ENCODE data around the gene SLC36A4.
"Not testable (repeated sequence)": the region's sequence is repeated elsewhere in the genome, so short reads cannot be mapped to it uniquely, and the experiment has no call there.

SLC36A4 gene

GRCh38 chr11:93197380-93198214 lies at the start of gene SLC36A4:
Gene SLC36A4 (minus strand): TSS chr11:93197991. CDS start chr11:93197832, 159 bp downstream.
- DNase-seq (ENCODE audit: low spot score) (peak; percentile 78), FAIRE-seq (peak; percentile 75)

GRCh38 chr11:93246790-93247189 lies 49.0 kb upstream of the SLC36A4 start:
- FAIRE-seq; DNase-seq (ENCODE audit: low spot score): not testable (repeated sequence)

- DNase-seq (ENCODE audit: low spot score): no peak
Observed at GRCh38 chr11:93244018-93244417, 46.2 kb upstream of the SLC36A4 start.

GRCh38 chr11:93239966-93240365 lies 42.2 kb upstream of the SLC36A4 start:
- no peak for DNase-seq (ENCODE audit: low spot score)
- no peak for FAIRE-seq

More at GRCh38 chr11:93244018-93244417, 46.2 kb upstream of the SLC36A4 start:
- no peak for FAIRE-seq

GRCh38 chr11:93238956-93239355 lies 41.2 kb upstream of the SLC36A4 start:
- FAIRE-seq: no peak

GRCh38 chr11:93236741-93237675 lies 39.2 kb upstream of the SLC36A4 start:
- no peak for FAIRE-seq
- no peak for DNase-seq (ENCODE audit: low spot score)

More at GRCh38 chr11:93238956-93239355, 41.2 kb upstream of the SLC36A4 start:
- no peak for DNase-seq (ENCODE audit: low spot score)

- DNase-seq (ENCODE audit: low spot score) (peak; percentile 40), FAIRE-seq (no peak)
Observed at GRCh38 chr11:93234602-93235207, 36.9 kb upstream of the SLC36A4 start.

GRCh38 chr11:93229876-93230275 lies 32.1 kb upstream of the SLC36A4 start:
- DNase-seq (ENCODE audit: low spot score): no peak
- no peak for FAIRE-seq

- DNase-seq (ENCODE audit: low spot score): no peak
- no peak for FAIRE-seq
Observed at GRCh38 chr11:93225662-93226061, 27.9 kb upstream of the SLC36A4 start.

- FAIRE-seq (no peak), DNase-seq (ENCODE audit: low spot score) (no peak)
Observed at GRCh38 chr11:93221539-93221938, 23.7 kb upstream of the SLC36A4 start.

- FAIRE-seq: no peak
- DNase-seq (ENCODE audit: low spot score): no peak
Observed at GRCh38 chr11:93220078-93220477, 22.3 kb upstream of the SLC36A4 start.

GRCh38 chr11:93219440-93219839 lies 21.6 kb upstream of the SLC36A4 start:
- DNase-seq (ENCODE audit: low spot score) (no peak), FAIRE-seq (no peak)

GRCh38 chr11:93216511-93217101 lies 18.8 kb upstream of the SLC36A4 start:
- DNase-seq (ENCODE audit: low spot score) (no peak), FAIRE-seq (no peak)

GRCh38 chr11:93213622-93214021 lies 15.8 kb upstream of the SLC36A4 start:
- no peak for FAIRE-seq
- DNase-seq (ENCODE audit: low spot score): no peak

GRCh38 chr11:93212094-93212493 lies 14.3 kb upstream of the SLC36A4 start:
- DNase-seq (ENCODE audit: low spot score) (no peak), FAIRE-seq (no peak)

- FAIRE-seq (no peak), DNase-seq (ENCODE audit: low spot score) (no peak)
Observed at GRCh38 chr11:93209466-93209865, 11.7 kb upstream of the SLC36A4 start.

GRCh38 chr11:93208663-93209270 lies 11.0 kb upstream of the SLC36A4 start:
- FAIRE-seq (no peak), DNase-seq (ENCODE audit: low spot score) (no peak)

GRCh38 chr11:93199616-93200015 lies 1.8 kb upstream of the SLC36A4 start:
- no peak for DNase-seq (ENCODE audit: low spot score)
- no peak for FAIRE-seq

GRCh38 chr11:93198215-93198845 lies 539 bp upstream of the SLC36A4 start:
- DNase-seq (ENCODE audit: low spot score): no peak
- no peak for FAIRE-seq

GRCh38 chr11:93196816-93197379 lies 893 bp downstream of the SLC36A4 start:
- FAIRE-seq (no peak), DNase-seq (ENCODE audit: low spot score) (no peak)

Measured in RCC 7860 (cell line).